ENCODE results near the gene TBX2.

TBX2 gene

GRCh38 chr17:61456061-61456681 is 56.5 kb downstream of the TBX2 start:
- no peak for DNase-seq

- no peak for DNase-seq
These were observed 57.1 kb downstream of the TBX2 start for GRCh38 chr17:61456688-61457225.

- DNase-seq = no peak
These were observed 57.8 kb downstream of the TBX2 start for GRCh38 chr17:61457226-61457983.

GRCh38 chr17:61458000-61458399 is 58.4 kb downstream of the TBX2 start:
- DNase-seq = no peak

GRCh38 chr17:61458421-61459141 is 58.9 kb downstream of the TBX2 start:
- no peak for DNase-seq

All from NCI-H187 treated with DMSO at 0.1 percent for 48 hours (cell line).